ENCODE measurements around the gene LSM7. TPM values are rescaled to one million over a fixed set of nuclear protein-coding genes. Genes with fewer than 3 reads are reported as not detected.

The LSM7 gene
- total RNA-seq, 1 donor from 2014 or later = 150 TPM

- intact Hi-C loops (cut with micrococcal nuclease) = loop anchor here (5.0 kb wide), 1 partner anchor 67 kb away; no protein-coding TSS in a partner anchor
Observed at GRCh38 chr19:2325281-2326046, 2.9 kb downstream of the LSM7 start.

GRCh38 chr19:2324220-2324948 lies 4.0 kb downstream of the LSM7 start:
- intact Hi-C loops (cut with micrococcal nuclease) = no loop called here

GRCh38 chr19:2323707-2324106 lies 4.7 kb downstream of the LSM7 start:
- intact Hi-C loops (cut with micrococcal nuclease) = no loop called here

- intact Hi-C loops (cut with micrococcal nuclease) = no loop called here
Observed at GRCh38 chr19:2321565-2322283, 6.7 kb downstream of the LSM7 start.

GRCh38 chr19:2320939-2321338 lies 7.4 kb downstream of the LSM7 start:
- intact Hi-C loops (cut with micrococcal nuclease) = no loop called here

- intact Hi-C loops (cut with micrococcal nuclease) = no loop called here
Observed at GRCh38 chr19:2320049-2320448, 8.3 kb downstream of the LSM7 start.

- intact Hi-C loops (cut with micrococcal nuclease) = no loop called here
Observed at GRCh38 chr19:2319551-2319950, 8.8 kb downstream of the LSM7 start.

- intact Hi-C loops (cut with micrococcal nuclease) = no loop called here
Observed at GRCh38 chr19:2318923-2319322, 9.5 kb downstream of the LSM7 start.

GRCh38 chr19:2317756-2318155 lies 10.6 kb downstream of the LSM7 start:
- intact Hi-C loops (cut with micrococcal nuclease) = no loop called here

GRCh38 chr19:2317300-2317699 lies 11.1 kb downstream of the LSM7 start:
- intact Hi-C loops (cut with micrococcal nuclease) = no loop called here

- intact Hi-C loops (cut with micrococcal nuclease) = no loop called here
Observed at GRCh38 chr19:2315818-2316353, 12.5 kb downstream of the LSM7 start.

GRCh38 chr19:2315121-2315817 lies 13.1 kb downstream of the LSM7 start:
- intact Hi-C loops (cut with micrococcal nuclease) = no loop called here

GRCh38 chr19:2312820-2313501 lies 15.4 kb downstream of the LSM7 start:
- intact Hi-C loops (cut with micrococcal nuclease) = no loop called here

GRCh38 chr19:2311093-2311492 lies 17.3 kb downstream of the LSM7 start:
- intact Hi-C loops (cut with micrococcal nuclease) = no loop called here

GRCh38 chr19:2309734-2310362 lies 18.5 kb downstream of the LSM7 start:
- intact Hi-C loops (cut with micrococcal nuclease) = no loop called here

- intact Hi-C loops (cut with micrococcal nuclease) = no loop called here
Observed at GRCh38 chr19:2308114-2308556, 20.3 kb downstream of the LSM7 start, which contains the start of gene LINGO3. Gene LINGO3 (minus strand): TSS chr19:2308154. CDS start chr19:2291776, 16,378 bp downstream.

GRCh38 chr19:2307518-2308012 lies 20.8 kb downstream of the LSM7 start:
- intact Hi-C loops (cut with micrococcal nuclease) = no loop called here

GRCh38 chr19:2306971-2307370 lies 21.4 kb downstream of the LSM7 start:
- intact Hi-C loops (cut with micrococcal nuclease) = no loop called here

- intact Hi-C loops (cut with micrococcal nuclease) = no loop called here
Observed at GRCh38 chr19:2306281-2306806, 22.0 kb downstream of the LSM7 start.
